Airway epithelial cell (primary cell): ENCODE results near the gene FAU. TPM values are rescaled to one million over a fixed set of nuclear protein-coding genes. Genes with fewer than 3 reads are reported as not detected.

Source experiments
- total RNA-seq: library from RNA; depleted of rRNA; stranded (reverse); fragments of >200 nt; gene quantifications from 2 replicates; pipeline ENCODE4 v1.2.3, GENCODE V29; 2015

FAU gene
- 609 and 906 TPM in 2 replicates for total RNA-seq

DNA sequence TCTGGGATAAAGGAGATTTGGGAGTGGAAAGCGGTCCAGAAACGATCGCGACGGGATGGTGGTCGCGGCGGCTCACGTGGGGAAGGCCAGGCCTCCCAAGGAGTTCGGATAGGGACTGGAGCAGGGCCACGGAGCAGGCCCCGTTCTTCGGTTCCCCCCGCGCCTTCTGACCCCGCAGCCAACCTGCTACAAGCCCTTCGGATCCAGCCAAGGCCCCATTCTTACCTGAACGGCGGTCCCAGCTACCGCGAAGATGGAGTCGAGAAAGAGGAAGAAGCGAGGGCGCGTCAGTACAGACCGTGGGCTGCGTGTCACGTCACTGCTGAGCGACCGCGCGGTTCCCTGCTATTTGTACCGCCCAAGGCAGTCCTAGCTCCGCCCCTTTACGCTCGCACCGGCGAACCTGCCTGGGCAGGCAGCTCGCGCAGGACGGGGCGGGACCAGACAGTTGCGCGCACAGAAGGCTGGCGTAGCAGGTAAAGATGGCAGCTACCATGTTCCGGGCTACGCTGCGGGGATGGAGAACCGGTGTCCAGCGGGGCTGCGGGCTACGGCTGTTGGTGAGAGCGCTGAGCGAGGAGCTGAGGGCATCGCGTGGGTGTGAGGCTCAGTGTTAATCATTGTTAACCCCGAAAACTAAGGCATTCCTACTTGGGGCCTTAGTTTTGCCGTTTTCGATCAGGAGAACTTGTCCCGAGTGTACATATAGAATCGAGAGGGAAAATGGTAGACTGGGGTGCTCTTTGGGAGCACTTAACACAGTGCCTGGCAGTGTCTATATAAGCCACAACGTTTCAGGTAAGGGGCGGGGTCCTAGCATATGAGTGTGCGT is at the start of gene FAU, which contains the start of gene MRPL49:
FAU (minus strand) TSS at position 270 of the 832 bp plus-strand sequence. CDS start 321 bp downstream, outside the sequence.
MRPL49 (plus strand) TSS at position 457 of the 832 bp plus-strand sequence; CDS start at position 483, 26 bp downstream.

GRCh38 chr11:65170058-65170534 is 48.2 kb upstream of the FAU start, which contains the start of gene SPDYC:
Gene SPDYC, plus strand, starts transcription at chr11:65170233. Its CDS starts 1,125 bp downstream, at chr11:65171358.

DNA sequence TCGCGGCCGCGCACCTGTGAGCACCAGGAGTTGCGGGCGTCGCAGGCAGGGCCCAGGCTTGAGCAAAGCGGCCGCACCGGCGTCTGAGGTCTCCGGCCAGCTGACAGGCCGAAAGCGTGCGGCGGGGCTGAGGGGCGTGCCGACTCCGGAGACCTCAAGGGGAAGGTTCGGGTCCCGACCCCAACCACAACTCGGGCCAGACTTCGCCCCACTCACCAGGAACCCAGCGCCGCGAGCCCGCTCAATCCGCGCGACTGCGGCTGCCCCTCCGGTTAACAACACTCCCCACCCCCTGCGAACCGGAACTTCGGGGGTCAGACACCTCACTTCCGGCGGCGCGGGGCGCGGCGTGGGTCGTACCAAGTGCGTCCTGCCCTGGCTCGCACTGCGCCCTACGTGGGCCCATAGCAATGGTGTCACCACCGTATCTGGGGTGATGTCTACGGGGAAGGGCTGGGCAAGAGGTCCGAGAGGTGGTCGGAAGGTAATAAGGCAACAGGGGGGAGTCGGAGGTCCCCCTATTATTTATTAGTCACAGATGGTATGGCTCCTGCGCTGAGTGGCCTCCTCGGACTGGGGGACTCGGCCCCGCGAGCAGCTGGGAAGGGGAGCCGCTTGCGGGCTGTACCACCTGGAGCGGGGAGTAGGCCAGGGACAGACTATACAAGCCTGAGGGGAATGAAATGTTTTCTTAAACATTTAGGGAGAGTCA is 12.5 kb upstream of the FAU start, which contains the start of gene SYVN1:
SYVN1 (minus strand) TSS at position 280 of the 712 bp plus-strand sequence. CDS start 918 bp downstream, outside the sequence.

DNA sequence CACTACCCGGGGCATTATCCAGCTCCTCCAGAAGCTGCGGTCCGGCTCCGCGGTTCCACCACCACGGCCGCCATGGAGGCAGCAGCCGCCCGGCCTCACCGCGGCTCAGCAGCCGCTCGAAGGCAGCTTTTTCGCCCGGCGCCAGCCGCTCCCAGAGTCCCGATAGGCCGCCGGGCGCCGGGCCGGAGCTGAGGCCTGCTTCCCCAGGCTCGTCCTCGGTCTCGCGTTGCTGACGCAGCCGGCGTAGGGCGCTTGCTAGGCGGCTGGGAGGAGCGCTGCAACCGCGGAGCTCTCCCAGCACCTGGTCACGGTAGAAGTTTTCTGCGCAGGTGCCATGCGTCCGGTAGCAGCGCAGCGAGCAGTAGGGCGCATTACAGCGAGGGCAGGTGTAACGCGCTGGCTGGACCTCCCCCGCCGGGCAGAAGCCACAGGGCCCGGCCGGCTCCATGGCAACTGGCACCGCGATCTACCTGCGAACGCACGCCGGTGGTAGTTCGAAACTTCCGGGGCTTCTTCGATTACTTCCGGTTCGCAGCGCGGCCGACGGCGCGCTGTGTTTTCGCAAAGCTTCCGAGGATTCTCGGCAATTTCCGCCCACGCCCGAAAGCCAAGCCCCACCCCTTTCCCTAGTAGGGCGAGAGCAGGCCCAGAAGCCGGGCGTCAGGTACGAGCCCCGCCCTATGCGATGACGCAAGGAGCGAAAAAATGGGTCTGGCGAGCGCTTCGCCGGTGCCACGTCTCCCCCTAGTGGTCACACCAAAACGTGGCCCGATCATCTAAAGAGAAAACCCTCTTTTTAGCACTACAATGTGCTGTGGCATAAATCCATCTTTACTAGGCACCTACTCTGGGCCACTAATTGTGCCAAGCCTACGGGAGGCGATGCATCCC is 4.5 kb downstream of the FAU start, which contains the start of gene ZNHIT2:
ZNHIT2 (minus strand) TSS at position 496 of the 891 bp plus-strand sequence; CDS start at position 448, 48 bp downstream.

DNA sequence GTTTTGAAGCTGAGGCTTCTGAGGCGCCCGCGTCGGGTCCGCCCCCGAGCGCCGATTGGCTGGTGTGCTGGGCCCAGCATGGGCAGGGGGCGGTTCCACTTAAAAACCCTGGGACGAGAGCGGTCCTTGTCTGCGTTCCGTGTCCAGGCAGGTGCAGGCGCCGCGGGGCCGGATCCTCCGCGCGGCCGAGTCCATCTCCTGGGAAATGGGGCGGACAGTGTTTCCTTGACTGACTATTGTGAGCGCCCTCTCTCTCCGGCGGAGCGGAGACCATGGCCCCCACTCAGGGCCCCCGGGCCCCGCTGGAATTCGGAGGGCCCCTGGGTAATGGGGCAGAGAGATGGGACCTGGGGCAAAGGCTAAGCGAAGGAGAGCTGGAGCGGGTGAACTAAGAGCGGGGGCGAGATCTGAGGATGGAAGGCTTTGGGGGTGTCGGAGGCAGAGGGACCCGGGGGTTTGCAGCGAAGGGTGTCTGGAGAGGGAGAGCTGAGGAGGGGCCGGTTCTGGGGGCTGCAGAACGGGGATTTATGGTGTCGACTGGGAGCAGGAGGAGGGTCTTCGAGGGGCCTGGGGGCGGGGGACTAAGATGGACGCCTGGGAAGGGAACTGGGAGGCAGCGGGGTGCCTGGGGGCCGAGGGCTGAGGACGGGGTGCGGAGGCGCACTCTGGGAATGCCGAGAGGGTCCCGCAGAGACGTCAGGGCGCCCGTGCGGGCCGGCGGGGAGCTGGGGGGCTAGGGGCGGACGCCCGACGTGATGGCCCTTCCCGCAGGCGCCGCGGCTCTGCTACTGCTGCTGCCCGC is 10.0 kb downstream of the FAU start, which contains the start of gene TM7SF2:
TM7SF2 (plus strand) TSS at position 129 of the 802 bp plus-strand sequence; CDS start at position 273, 144 bp downstream.

GRCh38 chr11:65095974-65096806 is 25.7 kb downstream of the FAU start, which contains the start of gene VPS51:
Gene VPS51, plus strand, starts transcription at chr11:65096214. Its CDS starts 37 bp downstream, at chr11:65096251.

GRCh38 chr11:65083834-65084597 is 37.9 kb downstream of the FAU start, which contains the start of the genes CDCA5 and ZFPL1:
Gene CDCA5, minus strand, starts transcription at chr11:65084040. Its CDS starts 62 bp downstream, at chr11:65083978.
Gene ZFPL1, plus strand, starts transcription at chr11:65084222. Its CDS starts 477 bp downstream, at chr11:65084699.

Other genes with a start within 250 kb of the FAU start
- gene EHD1, start 243.5 kb downstream of the FAU start, total RNA-seq = 43.7 and 57.8 TPM in 2 replicates
- gene ATG2A, start 204.9 kb downstream of the FAU start, total RNA-seq = 18.2 and 19.0 TPM in 2 replicates
- gene PPP2R5B, start 197.4 kb downstream of the FAU start, total RNA-seq = 14.8 and 16.2 TPM in 2 replicates
- not detected in 2 replicates for gene GPHA2, start 186.2 kb downstream of the FAU start, total RNA-seq
- not detected in 2 replicates for gene MAJIN, start 150.0 kb downstream of the FAU start, total RNA-seq
- gene BATF2, start 125.2 kb downstream of the FAU start, total RNA-seq = 0.09 TPM in 1 of 2 replicates, not detected in the other
- 118 and 132 TPM in 2 replicates for gene ARL2, start 108.0 kb downstream of the FAU start, total RNA-seq
- 10.2 and 14.2 TPM in 2 replicates for gene SNX15, start 94.7 kb downstream of the FAU start, total RNA-seq
- 32.7 and 34.4 TPM in 2 replicates for gene SAC3D1, start 80.9 kb downstream of the FAU start, total RNA-seq
- 2.0 and 7.1 TPM in 2 replicates for gene NAALADL1, start 63.6 kb downstream of the FAU start, total RNA-seq
- 13.9 and 14.8 TPM in 2 replicates for gene CDCA5, start 38.1 kb downstream of the FAU start, total RNA-seq
- gene ZFPL1, start 37.9 kb downstream of the FAU start, total RNA-seq = 30.1 and 48.6 TPM in 2 replicates
- 195 and 359 TPM in 2 replicates for gene VPS51, start 25.9 kb downstream of the FAU start, total RNA-seq
- gene TM7SF2, start 10.3 kb downstream of the FAU start, total RNA-seq = 80.3 and 96.7 TPM in 2 replicates
- 28.4 and 54.3 TPM in 2 replicates for gene ZNHIT2, start 4.4 kb downstream of the FAU start, total RNA-seq
- gene MRPL49, start 187 bp upstream of the FAU start, total RNA-seq = 54.8 and 80.0 TPM in 2 replicates
- gene SYVN1, start 12.4 kb upstream of the FAU start, total RNA-seq = 12.7 and 18.1 TPM in 2 replicates
- gene SPDYC, start 48.1 kb upstream of the FAU start, total RNA-seq = not detected in 2 replicates
- gene CAPN1, start 59.8 kb upstream of the FAU start, total RNA-seq = 594 and 598 TPM in 2 replicates
- gene POLA2, start 139.8 kb upstream of the FAU start, total RNA-seq = 15.4 and 51.9 TPM in 2 replicates
- 6.1 and 9.5 TPM in 2 replicates for gene CDC42EP2, start 192.7 kb upstream of the FAU start, total RNA-seq
- gene DPF2, start 211.7 kb upstream of the FAU start, total RNA-seq = 27.9 and 29.6 TPM in 2 replicates
- gene TIGD3, start 232.6 kb upstream of the FAU start, total RNA-seq = 0.07 TPM in 1 of 2 replicates, not detected in the other